WTC11 (cell line): ENCODE results near the gene NOX5. TPM values are rescaled to one million over a fixed set of nuclear protein-coding genes. Genes with fewer than 3 reads are reported as not detected.
A peak's percentile ranks its signal among the peaks of the same experiment; 100 is the strongest.

Experiments
- ATAC-seq: fragments of 200-7000 bp; cut with Tn5 transposase; 2 replicates; pipeline ENCODE4 v1.10.0; 2021; ENCODE audit warnings: mild to moderate bottlenecking, moderate library complexity
- CTCF ChIA-PET: fragments of 300-600 bp; sonication (Branson Sonifier 250); formaldehyde crosslinking; loops from one replicate; lab custom pipeline; 2021; ENCODE audit warnings: antibody characterized with exemption; lab: Charles Lee
- POLR2A ChIA-PET: fragments of 350-600 bp; sonication (Branson Sonifier 250); formaldehyde crosslinking; loops from one replicate; lab custom pipeline; 2021; ENCODE audit warnings: antibody characterized with exemption; lab: Charles Lee
- DNase-seq: peaks from one replicate; pipeline ENCODE4 v3.0.0; 2021; ENCODE audit warnings: low spot score
- H3K27ac Mint-ChIP-seq: 2 replicates; pipeline ENCODE4 v1.8.0; 2021; ENCODE audit warnings: mixed read lengths
- H3K27me3 Mint-ChIP-seq: 2 replicates; pipeline ENCODE4 v1.8.0; 2021; ENCODE audit warnings: low read depth, mild to moderate bottlenecking, moderate library complexity, mixed read lengths
- H3K36me3 Mint-ChIP-seq: 2 replicates; pipeline ENCODE4 v1.8.0; 2021; ENCODE audit warnings: mixed read lengths
- H3K4me1 Mint-ChIP-seq: 2 replicates; pipeline ENCODE4 v1.8.0; 2022; ENCODE audit warnings: mixed read lengths
- H3K4me3 Mint-ChIP-seq: 2 replicates; pipeline ENCODE4 v1.8.0; 2021; ENCODE audit warnings: mild to moderate bottlenecking, moderate library complexity, mixed read lengths
- H3K9me3 Mint-ChIP-seq: 2 replicates; pipeline ENCODE4 v1.8.0; 2021; ENCODE audit warnings: mixed read lengths
- ATF1 ChIP-seq: sonication (generic); formaldehyde crosslinking; IDR thresholded peaks from 2 replicates; pipeline ENCODE4 v1.8.1; 2023; ENCODE audit warnings: mild to moderate bottlenecking, moderate library complexity, missing genetic modification reagents
- E2F4 ChIP-seq: sonication (generic); formaldehyde crosslinking; IDR thresholded peaks from 2 replicates; pipeline ENCODE4 v1.8.1; 2022; ENCODE audit warnings: low read depth, mild to moderate bottlenecking, moderate library complexity, missing genetic modification reagents, borderline replicate concordance
- ESRRA ChIP-seq: sonication (generic); formaldehyde crosslinking; IDR thresholded peaks from 2 replicates; pipeline ENCODE4 v1.8.1; 2022; ENCODE audit warnings: mild to moderate bottlenecking, missing genetic modification reagents, borderline replicate concordance
- GABPB1 ChIP-seq: sonication (generic); formaldehyde crosslinking; IDR thresholded peaks from 2 replicates; pipeline ENCODE4 v1.8.1; 2023; ENCODE audit warnings: mild to moderate bottlenecking, missing genetic modification reagents
- GRHL2 ChIP-seq: fragments of 250-450 bp; sonication (Bioruptor Pico); IDR thresholded peaks from 2 replicates; pipeline ENCODE4 v1.8.0; 2022; ENCODE audit warnings: mild to moderate bottlenecking, moderate library complexity; ENCODE audit not compliant: insufficient replicate concordance, severe bottlenecking
- IRF2 ChIP-seq: sonication (generic); formaldehyde crosslinking; IDR thresholded peaks from 2 replicates; pipeline ENCODE4 v1.8.0; 2022; ENCODE audit warnings: low read depth, missing genetic modification reagents, borderline replicate concordance
- MYBL2 ChIP-seq: sonication (generic); formaldehyde crosslinking; IDR thresholded peaks from 2 replicates; pipeline ENCODE4 v1.8.1; 2023; ENCODE audit warnings: mild to moderate bottlenecking, moderate library complexity, missing genetic modification reagents
- NFE2L1 ChIP-seq: sonication (generic); formaldehyde crosslinking; IDR thresholded peaks from 2 replicates; pipeline ENCODE4 v1.8.1; 2023; ENCODE audit warnings: missing genetic modification reagents
- PRRX2 ChIP-seq: fragments of 250-450 bp; sonication (Bioruptor Pico); IDR thresholded peaks from 2 replicates; pipeline ENCODE4 v1.8.0; 2021; ENCODE audit warnings: mild to moderate bottlenecking
- RELA ChIP-seq: sonication (generic); formaldehyde crosslinking; IDR thresholded peaks from 2 replicates; pipeline ENCODE4 v1.8.1; 2022; ENCODE audit warnings: missing genetic modification reagents, mild to moderate bottlenecking, borderline replicate concordance
- RORB ChIP-seq: fragments of 250-450 bp; sonication (Bioruptor Pico); IDR thresholded peaks from 2 replicates; pipeline ENCODE4 v1.9.0; 2021; ENCODE audit warnings: mild to moderate bottlenecking
- TCF7 ChIP-seq: sonication (generic); formaldehyde crosslinking; IDR thresholded peaks from 2 replicates; pipeline ENCODE4 v1.8.0; 2022; ENCODE audit warnings: mild to moderate bottlenecking, low read depth, missing genetic modification reagents, moderate library complexity
- ZMAT4 ChIP-seq: fragments of 250-450 bp; sonication (Bioruptor Pico); IDR thresholded peaks from 2 replicates; pipeline ENCODE4 v1.9.0; 2021; ENCODE audit warnings: mild to moderate bottlenecking
- ZNF396 ChIP-seq: fragments of 250-450 bp; sonication (Bioruptor Pico); IDR thresholded peaks from 2 replicates; pipeline ENCODE4 v1.8.0; 2021; ENCODE audit warnings: mild to moderate bottlenecking, moderate library complexity, borderline replicate concordance
- ZNF416 ChIP-seq: fragments of 250-450 bp; sonication (Bioruptor Pico); IDR thresholded peaks from 2 replicates; pipeline ENCODE4 v1.9.0; 2021; ENCODE audit warnings: mild to moderate bottlenecking, inconsistent platforms
- ZSCAN18 ChIP-seq: fragments of 250-450 bp; sonication (Bioruptor Pico); IDR thresholded peaks from 2 replicates; pipeline ENCODE4 v2.1.2; 2022; ENCODE audit warnings: mild to moderate bottlenecking, moderate library complexity
- total RNA-seq: library from RNA; stranded (reverse); gene quantifications from 3 replicates; pipeline ENCODE4 v1.2.3, GENCODE V29; 2021
- TF ChIP-seq, protein P1 (sequence below): sonication (generic); formaldehyde crosslinking; IDR thresholded peaks from 2 replicates; pipeline ENCODE4 v1.8.1; 2023; ENCODE audit warnings: mild to moderate bottlenecking, missing genetic modification reagents, moderate library complexity
- TF ChIP-seq, protein P2 (sequence below): sonication (generic); formaldehyde crosslinking; IDR thresholded peaks from 2 replicates; pipeline ENCODE4 v1.8.0; 2022; ENCODE audit warnings: mild to moderate bottlenecking, missing genetic modification reagents
- TF ChIP-seq, protein P3 (sequence below): fragments of 250-450 bp; sonication (Bioruptor Pico); IDR thresholded peaks from 2 replicates; pipeline ENCODE4 v1.8.0; 2021; ENCODE audit warnings: mild to moderate bottlenecking
- TF ChIP-seq, protein P4 (sequence below): sonication (generic); formaldehyde crosslinking; IDR thresholded peaks from 2 replicates; pipeline ENCODE4 v1.8.0; 2022; ENCODE audit warnings: mild to moderate bottlenecking, missing genetic modification reagents

The NOX5 gene
- total RNA-seq, 1 experiment from 2014 or later: not detected

DNA sequence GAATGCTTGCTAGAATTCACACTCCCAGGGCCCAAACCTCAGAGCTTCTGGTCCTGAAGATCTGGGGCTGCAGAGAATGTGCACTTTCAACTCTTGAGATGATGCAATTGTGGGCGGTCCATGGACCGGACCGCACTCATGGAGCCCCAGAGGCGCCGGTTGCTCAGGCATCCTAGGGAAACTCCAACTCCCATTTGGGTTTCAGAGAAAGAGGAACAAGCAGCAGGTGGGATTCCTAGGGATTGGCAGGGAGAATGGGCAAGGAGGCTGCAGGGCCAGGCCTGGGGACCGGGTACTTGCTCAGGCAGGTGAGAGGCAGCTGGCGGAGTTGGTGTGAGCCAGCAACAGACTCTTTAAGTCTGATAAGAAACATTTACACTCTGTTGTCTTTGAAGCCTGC is 3.5 kb downstream of the NOX5 start:
- H3K4me3 Mint-ChIP-seq: no peak overlapping the region
- DNase-seq: no peak
- no peak; the same call in 1 of the 2 replicates for ATAC-seq
- no peak overlapping the region for H3K27ac Mint-ChIP-seq
- no peaks in the 10 kb centered on the region for H3K36me3 Mint-ChIP-seq
- H3K9me3 Mint-ChIP-seq: peaks cover 6% of the 10 kb centered on the region; the same call in 1 of the 2 replicates
- peaks cover 2% of the 10 kb centered on the region for H3K4me1 Mint-ChIP-seq
- CTCF ChIA-PET: interaction anchor here (0.9 to 1.6 kb wide), 3 partner anchors 13 to 93 kb away, joined by 4 to 12 read pairs (median 5); no protein-coding TSS in a partner anchor
- no peaks in the 10 kb centered on the region; the same call in 1 of the 2 replicates for H3K27me3 Mint-ChIP-seq
- TF ChIP-seq MYBL2 (no peak), GABPB1 (CRISPR knock-in tag) (peak; percentile 97)
- TF ChIP-seq, all 79 proteins: peak for 1
- POLR2A ChIA-PET: no interaction called here

DNA sequence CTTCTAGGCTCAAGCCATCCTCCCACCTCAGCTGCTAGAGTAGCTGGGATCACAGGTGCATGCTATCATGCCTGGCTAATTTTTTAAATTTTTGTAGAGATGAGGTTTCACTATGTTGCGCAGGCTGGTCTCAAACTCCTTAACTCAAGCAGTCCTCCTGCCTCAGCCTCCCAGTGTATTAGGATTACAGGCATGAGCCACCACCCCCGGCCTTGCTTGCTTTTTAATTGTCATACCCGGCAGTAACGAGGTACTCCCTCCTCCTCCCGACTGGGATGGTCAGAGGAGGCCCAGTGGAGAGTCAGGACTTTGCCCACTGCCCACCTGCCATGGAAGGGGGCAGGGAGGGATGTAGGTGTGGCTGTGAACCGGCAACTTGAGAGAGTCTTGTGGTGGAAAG is 4.5 kb downstream of the NOX5 start:
- no peaks in the 10 kb centered on the region; the same call in 1 of the 2 replicates for H3K27me3 Mint-ChIP-seq
- ATAC-seq (no peak), DNase-seq (no peak)
- peaks cover 6% of the 10 kb centered on the region for H3K4me1 Mint-ChIP-seq
- no peaks in the 10 kb centered on the region for H3K36me3 Mint-ChIP-seq
- TF ChIP-seq E2F4 (CRISPR knock-in tag) (no peak), MYBL2 (no peak), ZNF416 (CRISPR knock-in tag) (no peak), ATF1 (CRISPR knock-in tag) (no peak), ZSCAN18 (CRISPR knock-in tag) (no peak), ESRRA (no peak), GRHL2 (CRISPR knock-in tag) (no peak), RORB (CRISPR knock-in tag) (no peak), PRRX2 (CRISPR knock-in tag) (no peak), TCF7 (CRISPR knock-in tag) (no peak), IRF2 (CRISPR knock-in tag) (no peak), RELA (CRISPR knock-in tag) (no peak), ZNF396 (CRISPR knock-in tag) (no peak), NFE2L1 (CRISPR knock-in tag) (no peak), ZMAT4 (CRISPR knock-in tag) (no peak)
- TF ChIP-seq, protein P1, sequence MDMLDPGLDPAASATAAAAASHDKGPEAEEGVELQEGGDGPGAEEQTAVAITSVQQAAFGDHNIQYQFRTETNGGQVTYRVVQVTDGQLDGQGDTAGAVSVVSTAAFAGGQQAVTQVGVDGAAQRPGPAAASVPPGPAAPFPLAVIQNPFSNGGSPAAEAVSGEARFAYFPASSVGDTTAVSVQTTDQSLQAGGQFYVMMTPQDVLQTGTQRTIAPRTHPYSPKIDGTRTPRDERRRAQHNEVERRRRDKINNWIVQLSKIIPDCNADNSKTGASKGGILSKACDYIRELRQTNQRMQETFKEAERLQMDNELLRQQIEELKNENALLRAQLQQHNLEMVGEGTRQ: no peak
- TF ChIP-seq, protein P2, sequence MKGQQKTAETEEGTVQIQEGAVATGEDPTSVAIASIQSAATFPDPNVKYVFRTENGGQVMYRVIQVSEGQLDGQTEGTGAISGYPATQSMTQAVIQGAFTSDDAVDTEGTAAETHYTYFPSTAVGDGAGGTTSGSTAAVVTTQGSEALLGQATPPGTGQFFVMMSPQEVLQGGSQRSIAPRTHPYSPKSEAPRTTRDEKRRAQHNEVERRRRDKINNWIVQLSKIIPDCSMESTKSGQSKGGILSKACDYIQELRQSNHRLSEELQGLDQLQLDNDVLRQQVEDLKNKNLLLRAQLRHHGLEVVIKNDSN (CRISPR knock-in tag): no peak
- TF ChIP-seq, protein P3, sequence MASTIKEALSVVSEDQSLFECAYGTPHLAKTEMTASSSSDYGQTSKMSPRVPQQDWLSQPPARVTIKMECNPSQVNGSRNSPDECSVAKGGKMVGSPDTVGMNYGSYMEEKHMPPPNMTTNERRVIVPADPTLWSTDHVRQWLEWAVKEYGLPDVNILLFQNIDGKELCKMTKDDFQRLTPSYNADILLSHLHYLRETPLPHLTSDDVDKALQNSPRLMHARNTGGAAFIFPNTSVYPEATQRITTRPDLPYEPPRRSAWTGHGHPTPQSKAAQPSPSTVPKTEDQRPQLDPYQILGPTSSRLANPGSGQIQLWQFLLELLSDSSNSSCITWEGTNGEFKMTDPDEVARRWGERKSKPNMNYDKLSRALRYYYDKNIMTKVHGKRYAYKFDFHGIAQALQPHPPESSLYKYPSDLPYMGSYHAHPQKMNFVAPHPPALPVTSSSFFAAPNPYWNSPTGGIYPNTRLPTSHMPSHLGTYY (CRISPR knock-in tag): no peak
- TF ChIP-seq, protein P4, sequence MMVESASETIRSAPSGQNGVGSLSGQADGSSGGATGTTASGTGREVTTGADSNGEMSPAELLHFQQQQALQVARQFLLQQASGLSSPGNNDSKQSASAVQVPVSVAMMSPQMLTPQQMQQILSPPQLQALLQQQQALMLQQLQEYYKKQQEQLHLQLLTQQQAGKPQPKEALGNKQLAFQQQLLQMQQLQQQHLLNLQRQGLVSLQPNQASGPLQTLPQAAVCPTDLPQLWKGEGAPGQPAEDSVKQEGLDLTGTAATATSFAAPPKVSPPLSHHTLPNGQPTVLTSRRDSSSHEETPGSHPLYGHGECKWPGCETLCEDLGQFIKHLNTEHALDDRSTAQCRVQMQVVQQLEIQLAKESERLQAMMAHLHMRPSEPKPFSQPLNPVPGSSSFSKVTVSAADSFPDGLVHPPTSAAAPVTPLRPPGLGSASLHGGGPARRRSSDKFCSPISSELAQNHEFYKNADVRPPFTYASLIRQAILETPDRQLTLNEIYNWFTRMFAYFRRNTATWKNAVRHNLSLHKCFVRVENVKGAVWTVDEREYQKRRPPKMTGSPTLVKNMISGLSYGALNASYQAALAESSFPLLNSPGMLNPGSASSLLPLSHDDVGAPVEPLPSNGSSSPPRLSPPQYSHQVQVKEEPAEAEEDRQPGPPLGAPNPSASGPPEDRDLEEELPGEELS: no peak
- ChIA-PET CTCF (interaction anchor here (0.5 to 1.6 kb wide), 3 partner anchors 13 to 203 kb away, joined by 3 to 12 read pairs (median 5); no protein-coding TSS in a partner anchor), POLR2A (no interaction called here)
- no peak overlapping the region for H3K27ac Mint-ChIP-seq
- no peak overlapping the region for H3K4me3 Mint-ChIP-seq
- peaks cover 6% of the 10 kb centered on the region; the same call in 1 of the 2 replicates for H3K9me3 Mint-ChIP-seq
